ENCODE measurements around the gene TSHZ3.

The TSHZ3 gene

GRCh38 chr19:31334849-31335624, 14.2 kb downstream of the TSHZ3 start:
- no peak for DNase-seq (ENCODE audit: low read depth)

GRCh38 chr19:31334101-31334848, 15.0 kb downstream of the TSHZ3 start:
- DNase-seq (ENCODE audit: low read depth), result no peak

- DNase-seq (ENCODE audit: low read depth), result no peak
Measured at GRCh38 chr19:31332096-31332495, 17.1 kb downstream of the TSHZ3 start.

- no peak for DNase-seq (ENCODE audit: low read depth)
Measured at GRCh38 chr19:31331536-31331935, 17.7 kb downstream of the TSHZ3 start.

GRCh38 chr19:31330761-31331160, 18.5 kb downstream of the TSHZ3 start:
- no peak for DNase-seq (ENCODE audit: low read depth)

GRCh38 chr19:31330237-31330636, 19.0 kb downstream of the TSHZ3 start:
- DNase-seq (ENCODE audit: low read depth), result no peak

- no peak for DNase-seq (ENCODE audit: low read depth)
Measured at GRCh38 chr19:31329819-31330218, 19.4 kb downstream of the TSHZ3 start.

- DNase-seq (ENCODE audit: low read depth), result no peak
Measured at GRCh38 chr19:31328238-31328637, 21.0 kb downstream of the TSHZ3 start.

- DNase-seq (ENCODE audit: low read depth), result no peak
Measured at GRCh38 chr19:31326329-31327028, 22.8 kb downstream of the TSHZ3 start.

- DNase-seq (ENCODE audit: low read depth), result no peak
Measured at GRCh38 chr19:31325342-31325741, 23.9 kb downstream of the TSHZ3 start.

GRCh38 chr19:31319465-31319864, 29.8 kb downstream of the TSHZ3 start:
- DNase-seq (ENCODE audit: low read depth), result no peak

GRCh38 chr19:31318790-31319425, 30.3 kb downstream of the TSHZ3 start:
- DNase-seq (ENCODE audit: low read depth), result no peak

GRCh38 chr19:31317570-31317969, 31.7 kb downstream of the TSHZ3 start:
- DNase-seq (ENCODE audit: low read depth), result no peak

GRCh38 chr19:31317093-31317492, 32.1 kb downstream of the TSHZ3 start:
- no peak for DNase-seq (ENCODE audit: low read depth)

- no peak for DNase-seq (ENCODE audit: low read depth)
Measured at GRCh38 chr19:31316201-31316951, 32.9 kb downstream of the TSHZ3 start.

- no peak for DNase-seq (ENCODE audit: low read depth)
Measured at GRCh38 chr19:31315652-31316051, 33.6 kb downstream of the TSHZ3 start.

GRCh38 chr19:31314849-31315629, 34.2 kb downstream of the TSHZ3 start:
- DNase-seq (ENCODE audit: low read depth), result no peak

GRCh38 chr19:31314156-31314555, 35.1 kb downstream of the TSHZ3 start:
- DNase-seq (ENCODE audit: low read depth), result no peak

GRCh38 chr19:31313291-31314030, 35.8 kb downstream of the TSHZ3 start:
- DNase-seq (ENCODE audit: low read depth), result no peak

- no peak for DNase-seq (ENCODE audit: low read depth)
Measured at GRCh38 chr19:31312677-31313244, 36.5 kb downstream of the TSHZ3 start.

Data from activated T-helper 1 cell treated with Interleukin-2 at 50 U/mL for 16 hours (primary cell).